Gastrocnemius medialis (tissue), 4 donors: ENCODE measurements around the gene FXYD4. TPM values are rescaled to one million over a fixed set of nuclear protein-coding genes. Genes with fewer than 3 reads are reported as not detected.

Experiments
- ATAC-seq, 2 donors: fragments of 150-250 bp; one replicate each; pipeline ENCODE4 v1.9.1; 2016
- DNase-seq, 2 donors: peaks; one replicate each; pipeline ENCODE4 v3.0.0-alpha.2; 2019
- H3K27ac ChIP-seq, 4 donors: fragments of 200-600 bp; sonication (generic); 1 replicate in 1 of 4; 2 replicates in 3 of 4; pipeline ENCODE4 v1.5.1; 2016 to 2018; ENCODE audit warnings: mild to moderate bottlenecking in 2 of 4, moderate library complexity in 1 of 4
- H3K27me3 ChIP-seq, 3 donors: fragments of 200-600 bp; sonication (generic) in 2 of 3; 1 replicate in 1 of 3; 2 replicates in 2 of 3; pipeline versions ENCODE4 v1.5.1 to v1.6.0; 2016 to 2019; ENCODE audit warnings: mild to moderate bottlenecking in 1 of 3, moderate library complexity in 1 of 3
- H3K36me3 ChIP-seq, 2 donors: fragments of 200-600 bp; sonication (generic) in 1 of 2; one replicate each; pipeline ENCODE4 v1.5.1; 2017 to 2018
- H3K4me1 ChIP-seq, 2 donors: fragments of 200-600 bp; sonication (generic) in 1 of 2; one replicate each; pipeline ENCODE4 v1.5.1; 2016 to 2017; ENCODE audit warnings: mild to moderate bottlenecking in 2 of 2
- H3K4me3 ChIP-seq, 4 donors: fragments of 200-600 bp; sonication (generic) in 3 of 4; 1 replicate in 1 of 4; 2 replicates in 3 of 4; pipeline ENCODE4 v1.5.1; 2016 to 2019; ENCODE audit warnings: mild to moderate bottlenecking in 2 of 4
- H3K9me3 ChIP-seq, 3 donors: fragments of 200-600 bp; sonication (generic) in 2 of 3; 1 replicate in 1 of 3; 2 replicates in 2 of 3; pipeline ENCODE4 v1.5.1; 2016 to 2019
- CTCF ChIP-seq, 5 experiments: fragments of 450-650 bp in 3 of 5; fragments of 200-600 bp in 2 of 5; sonication (generic) in 2 of 5; IDR thresholded peaks in 4 of 5; conservative IDR thresholded peaks in 1 of 5; 1 replicate in 4 of 5; 2 replicates in 1 of 5; pipeline ENCODE4 v1.5.1; 2016 to 2019; ENCODE audit warnings: antibody characterized with exemption in 5 of 5, mild to moderate bottlenecking in 3 of 5, moderate library complexity in 3 of 5
- POLR2A ChIP-seq, 2 donors: fragments of 450-650 bp; IDR thresholded peaks; one replicate each; pipeline ENCODE4 v1.6.1; 2017; ENCODE audit warnings: antibody characterized with exemption in 2 of 2, mild to moderate bottlenecking in 2 of 2, moderate library complexity in 2 of 2
- in situ Hi-C, 4 donors: fragments of 200-750 bp; cut with MboI; loops; one replicate each; pipeline versions ENCODE4 v1.15.0 to v1.8.0; 2017; ENCODE audit warnings: low sequenced_read_pairs in 4 of 4
- intact Hi-C: fragments of 100-400 bp; cut with DNase I; formaldehyde crosslinking; loops from one replicate; pipeline ENCODE4 v1.15.1; 2023; ENCODE audit warnings: low total_unique reads
- total RNA-seq, 4 donors: library from RNA; depleted of rRNA; stranded (reverse); fragments of >200 nt; gene quantifications; one replicate each; pipeline versions ENCODE4 v1.1.0 to v1.2.3, GENCODE V29; 2016

The FXYD4 gene
- total RNA-seq, 4 donors from 2014 or later: not detected

- H3K27me3 ChIP-seq: no peaks in the 10 kb centered on the region
- peak in 1 of 2 donors; percentile 58 for ATAC-seq
- H3K4me1 ChIP-seq: peaks cover 9 to 12% of the 10 kb centered on the region in 2 donors
- intact Hi-C loops (no loop called here), in situ Hi-C loops (no loop called here)
- no peak for TF ChIP-seq CTCF (IDR thresholded peaks at IDR 0.05 in 4 of 5, conservative IDR thresholded peaks at IDR 0.05 in 1 of 5)
- DNase-seq: peak in 1 of 2 donors; percentile 38
- no peak overlapping the region for H3K4me3 ChIP-seq
- H3K36me3 ChIP-seq: no peaks in the 10 kb centered on the region
- H3K27ac ChIP-seq: no peak overlapping the region
- no peaks in the 10 kb centered on the region for H3K9me3 ChIP-seq
Observed at GRCh38 chr10:43375401-43376020, 4.1 kb downstream of the FXYD4 start.

- no peak for ATAC-seq
- intact Hi-C loops: no loop called here
- DNase-seq: no peak
- no peak for TF ChIP-seq POLR2A (IDR thresholded peaks at IDR 0.05)
- no peak for TF ChIP-seq CTCF (IDR thresholded peaks at IDR 0.05 in 4 of 5, conservative IDR thresholded peaks at IDR 0.05 in 1 of 5)
- no peak overlapping the region for H3K27ac ChIP-seq
- in situ Hi-C loops: no loop called here
- no peaks in the 10 kb centered on the region for H3K36me3 ChIP-seq
- H3K4me1 ChIP-seq: peaks cover 9 to 12% of the 10 kb centered on the region in 2 donors
- no peak overlapping the region for H3K4me3 ChIP-seq
- H3K27me3 ChIP-seq: no peaks in the 10 kb centered on the region
- no peaks in the 10 kb centered on the region for H3K9me3 ChIP-seq
Observed at GRCh38 chr10:43376046-43376635, 4.7 kb downstream of the FXYD4 start.

GRCh38 chr10:43376828-43377423 lies 5.5 kb downstream of the FXYD4 start:
- no peaks in the 10 kb centered on the region for H3K9me3 ChIP-seq
- H3K4me3 ChIP-seq: no peak overlapping the region
- ATAC-seq (no peak), DNase-seq (no peak)
- TF ChIP-seq POLR2A (IDR thresholded peaks at IDR 0.05) (no peak), CTCF (IDR thresholded peaks at IDR 0.05 in 4 of 5, conservative IDR thresholded peaks at IDR 0.05 in 1 of 5) (no peak)
- in situ Hi-C loops: no loop called here
- intact Hi-C loops: no loop called here
- peaks cover 9 to 12% of the 10 kb centered on the region in 2 donors for H3K4me1 ChIP-seq
- H3K36me3 ChIP-seq: no peaks in the 10 kb centered on the region
- H3K27ac ChIP-seq: no peak overlapping the region
- no peaks in the 10 kb centered on the region for H3K27me3 ChIP-seq

- DNase-seq: no peak
- H3K4me3 ChIP-seq: no peak overlapping the region
- no peaks in the 10 kb centered on the region for H3K36me3 ChIP-seq
- ATAC-seq: no peak
- H3K27ac ChIP-seq: no peak overlapping the region
- in situ Hi-C loops (no loop called here), intact Hi-C loops (no loop called here)
- TF ChIP-seq POLR2A (IDR thresholded peaks at IDR 0.05) (no peak), CTCF (IDR thresholded peaks at IDR 0.05 in 4 of 5, conservative IDR thresholded peaks at IDR 0.05 in 1 of 5) (no peak)
- H3K4me1 ChIP-seq: peaks cover 9 to 12% of the 10 kb centered on the region in 2 donors
- no peaks in the 10 kb centered on the region for H3K9me3 ChIP-seq
- no peaks in the 10 kb centered on the region for H3K27me3 ChIP-seq
Observed at GRCh38 chr10:43377424-43377883, 6.0 kb downstream of the FXYD4 start.
